HCT116 (cell line): ENCODE data around the gene EPB41L4A. TPM values are rescaled to one million over a fixed set of nuclear protein-coding genes. Genes with fewer than 3 reads are reported as not detected.

ENCODE experiments used
- ATAC-seq: fragments of 200-7000 bp; cut with Tn5 transposase; 2 replicates; pipeline ENCODE4 v1.9.1; 2020; ENCODE audit warnings: mild to moderate bottlenecking, moderate library complexity
- BruUV-seq: library from RNA; stranded (reverse); fragments of 400-500 nt; replicated peaks from 2 replicates; lab custom pipeline; 2021; lab: Mats Ljungman, UMichigan
- CTCF ChIA-PET: fragments of 300-600 bp; sonication (Branson Sonifier 250); formaldehyde crosslinking; loops from one replicate; lab custom pipeline; 2021; ENCODE audit warnings: antibody characterized with exemption; lab: Charles Lee
- POLR2A ChIA-PET: fragments of 300-600, 350-600 bp; sonication (Branson Sonifier 250); formaldehyde crosslinking; loops from one replicate; lab custom pipeline; 2021; ENCODE audit warnings: antibody characterized with exemption; lab: Charles Lee
- RAD21 ChIA-PET, 2 experiments: fragments of 300-600 bp; sonication (Branson Sonifier 250); formaldehyde crosslinking; loops; one replicate each; lab custom pipeline; 2023; ENCODE audit warnings: low total read pairs in 2 of 2; ENCODE audit not compliant: uncharacterized antibody in 2 of 2, unreplicated experiment in 2 of 2, low non-redundant PET in 1 of 2; lab: Charles Lee
- DNase-seq: peaks from one replicate; pipeline ENCODE4 v3.0.0-alpha.2; 2010; ENCODE audit warnings: low read depth, low spot score
- H2AFZ ChIP-seq: fragments of 200-600 bp; shearing (Covaris generic), sonication (generic); 2 replicates; pipeline ENCODE4 v1.6.1; 2017; ENCODE audit warnings: low read depth, mixed run types, mixed read lengths, antibody characterized with exemption, low read length; ENCODE audit not compliant: poor library complexity, severe bottlenecking
- H3K27ac ChIP-seq: 2 replicates; pipeline ENCODE4 v1.5.1; 2012; ENCODE audit warnings: low read depth, low read length
- H3K27me3 ChIP-seq: fragments of 200-600 bp; sonication (generic); 2 replicates; pipeline ENCODE4 v1.6.1; 2016; ENCODE audit warnings: mixed run types, low read length, mixed read lengths; ENCODE audit not compliant: insufficient read depth
- H3K36me3 ChIP-seq, 2 experiments: fragments of 200-500 bp in 1 of 2; fragments of 200-600 bp in 1 of 2; sonication (Bioruptor generic) in 1 of 2; sonication (generic) in 1 of 2; 2 replicates each; pipeline versions ENCODE4 v1.5.1 to v1.6.1; 2014 to 2016; ENCODE audit warnings: low read length in 2 of 2, inconsistent platforms in 1 of 2, mixed read lengths in 1 of 2, mixed run types in 1 of 2; ENCODE audit not compliant: insufficient read depth in 2 of 2, control insufficient read depth in 1 of 2
- H3K4me1 ChIP-seq, 2 experiments: fragments of 200-600 bp in 1 of 2; sonication (generic) in 1 of 2; 2 replicates each; pipeline versions ENCODE4 v1.5.1 to v1.6.1; 2012 to 2017; ENCODE audit warnings: low read length in 2 of 2, inconsistent platforms in 1 of 2, mild to moderate bottlenecking in 1 of 2, mixed read lengths in 1 of 2, mixed run types in 1 of 2, moderate library complexity in 1 of 2; ENCODE audit not compliant: insufficient read depth in 2 of 2, control insufficient read depth in 1 of 2
- H3K4me2 ChIP-seq: fragments of 200-600 bp; sonication (generic); 2 replicates; pipeline ENCODE4 v1.6.1; 2017; ENCODE audit warnings: mixed run types, low read length, mixed read lengths
- H3K4me3 ChIP-seq, 2 experiments: fragments of 200-600 bp in 1 of 2; sonication (generic) in 1 of 2; replicated peaks in 1 of 2; 2 replicates each; pipeline ENCODE4 v1.5.1; 2011 to 2016; ENCODE audit warnings: low read length in 2 of 2, control low read depth in 1 of 2, low read depth in 1 of 2, mild to moderate bottlenecking in 1 of 2, mixed read lengths in 1 of 2, mixed run types in 1 of 2
- H3K79me2 ChIP-seq: fragments of 200-600 bp; sonication (generic); 2 replicates; pipeline ENCODE4 v1.6.1; 2017; ENCODE audit warnings: mild to moderate bottlenecking, mixed run types, low read length, moderate library complexity, mixed read lengths; ENCODE audit not compliant: insufficient read depth
- H3K9ac ChIP-seq: fragments of 200-600 bp; sonication (generic); 2 replicates; pipeline ENCODE4 v1.6.1; 2016; ENCODE audit warnings: low read length, mixed read lengths
- H3K9me2 ChIP-seq: fragments of 200-600 bp; sonication (generic), shearing (Covaris generic); 2 replicates; pipeline ENCODE4 v1.6.1; 2017; ENCODE audit warnings: mixed run types, mild to moderate bottlenecking, moderate library complexity; ENCODE audit not compliant: insufficient read depth
- H3K9me3 ChIP-seq, 2 experiments: fragments of 200-500 bp in 1 of 2; fragments of 200-600 bp in 1 of 2; sonication (Bioruptor generic) in 1 of 2; sonication (generic) in 1 of 2; 2 replicates each; pipeline ENCODE4 v1.6.1; 2014 to 2017; ENCODE audit warnings: low read length in 2 of 2, mixed read lengths in 2 of 2, inconsistent platforms in 1 of 2, low read depth in 1 of 2, mild to moderate bottlenecking in 1 of 2, mixed run types in 1 of 2, moderate library complexity in 1 of 2; ENCODE audit not compliant: control insufficient read depth in 1 of 2, insufficient read depth in 1 of 2
- H4K20me1 ChIP-seq: fragments of 200-600 bp; sonication (generic), shearing (Covaris generic); 2 replicates; pipeline ENCODE4 v1.6.1; 2017; ENCODE audit warnings: mixed run types, mild to moderate bottlenecking, moderate library complexity; ENCODE audit not compliant: insufficient read depth
- ATF3 ChIP-seq: IDR thresholded peaks from 2 replicates; pipeline ENCODE4 v1.6.1; 2012
- CBX3 ChIP-seq: IDR thresholded peaks from 2 replicates; pipeline ENCODE4 v1.6.1; 2012; ENCODE audit warnings: low read depth
- CEBPB ChIP-seq: IDR thresholded peaks from 2 replicates; pipeline ENCODE4 v1.6.1; 2012; ENCODE audit warnings: low read depth
- EGR1 ChIP-seq: IDR thresholded peaks from 2 replicates; pipeline ENCODE4 v1.6.1; 2012; ENCODE audit warnings: low read depth
- ELF1 ChIP-seq: IDR thresholded peaks from 2 replicates; pipeline ENCODE4 v1.6.1; 2012; ENCODE audit warnings: low read depth, borderline replicate concordance
- EZH2 ChIP-seq: fragments of 200-600 bp; sonication (generic); IDR thresholded peaks from 2 replicates; pipeline ENCODE4 v1.6.1; 2017; ENCODE audit warnings: antibody characterized with exemption, mixed run types
- EZH2phosphoT487 ChIP-seq: fragments of 200-600 bp; IDR thresholded peaks from 2 replicates; pipeline ENCODE4 v1.6.1; 2018; ENCODE audit warnings: antibody characterized with exemption, borderline replicate concordance
- FOSL1 ChIP-seq: IDR thresholded peaks from 2 replicates; pipeline ENCODE4 v1.6.1; 2012; ENCODE audit warnings: low read depth
- JUND ChIP-seq: IDR thresholded peaks from 2 replicates; pipeline ENCODE4 v1.6.1; 2012
- POLR2A ChIP-seq: IDR thresholded peaks from 2 replicates; pipeline ENCODE4 v1.7.0; 2011; ENCODE audit warnings: borderline replicate concordance; ENCODE audit not compliant: insufficient read depth, insufficient read length; ENCODE audit errors: extremely low read depth
- POLR2AphosphoS5 ChIP-seq: IDR thresholded peaks from 2 replicates; pipeline ENCODE4 v1.6.1; 2011; ENCODE audit warnings: mild to moderate bottlenecking, low read depth, low read length, moderate library complexity
- REST ChIP-seq: IDR thresholded peaks from 2 replicates; pipeline ENCODE4 v1.6.1; 2012; ENCODE audit warnings: low read depth
- SIN3A ChIP-seq: IDR thresholded peaks from 2 replicates; pipeline ENCODE4 v1.6.1; 2012; ENCODE audit warnings: low read depth
- SP1 ChIP-seq: IDR thresholded peaks from 2 replicates; pipeline ENCODE4 v1.6.1; 2012; ENCODE audit warnings: low read depth
- SRF ChIP-seq: IDR thresholded peaks from 2 replicates; pipeline ENCODE4 v1.6.1; 2012; ENCODE audit warnings: low read depth
- TCF7L2 ChIP-seq: IDR thresholded peaks from 2 replicates; pipeline ENCODE4 v1.7.0; 2011; ENCODE audit warnings: borderline replicate concordance, inconsistent platforms; ENCODE audit not compliant: insufficient read depth, insufficient read length; ENCODE audit errors: extremely low read depth
- ZBTB33 ChIP-seq: IDR thresholded peaks from 2 replicates; pipeline ENCODE4 v1.6.1; 2011; ENCODE audit warnings: mild to moderate bottlenecking, low read length, moderate library complexity; ENCODE audit not compliant: insufficient replicate concordance; ENCODE audit errors: extremely low read depth
- ZFX ChIP-seq: fragments of 450-650 bp; IDR thresholded peaks from 2 replicates; pipeline ENCODE4 v1.6.1; 2017
- ZNF274 ChIP-seq: fragments of 200-500 bp; sonication (Bioruptor generic); IDR thresholded peaks from 2 replicates; pipeline ENCODE4 v1.6.1; 2014; ENCODE audit warnings: mild to moderate bottlenecking, low read depth, low read length, inconsistent platforms
- intact Hi-C: fragments of 100-400 bp; cut with micrococcal nuclease; formaldehyde crosslinking; loops from 2 replicates; pipeline ENCODE4 v1.10.0; 2022
- total RNA-seq: library from RNA; stranded (reverse); gene quantifications from one replicate; pipeline ENCODE4 v1.2.1, GENCODE V29; 2021; ENCODE audit not compliant: unreplicated experiment

Gene EPB41L4A
- total RNA-seq, 1 experiment from 2014 or later = 2.8 TPM

- no peak overlapping the region for H3K4me3 ChIP-seq
- no peaks in the 10 kb centered on the region for H3K9me2 ChIP-seq
- BruUV-seq = no TSS peak
- H3K27ac ChIP-seq = no peak overlapping the region
- ChIA-PET CTCF (no interaction called here), RAD21 (no interaction called here), POLR2A (no interaction called here)
- H3K79me2 ChIP-seq = no peaks in the 10 kb centered on the region
- no peak overlapping the region for H2AFZ ChIP-seq
- H3K9me3 ChIP-seq = no peaks in the 10 kb centered on the region
- ATAC-seq (no peak), DNase-seq (no peak)
- intact Hi-C loops = no loop called here
- H3K4me2 ChIP-seq = no peak overlapping the region
- H3K36me3 ChIP-seq = no peaks in the 10 kb centered on the region
- no peaks in the 10 kb centered on the region for H3K4me1 ChIP-seq
- peaks cover 5% of the 10 kb centered on the region; the same call in 1 of the 2 replicates for H3K27me3 ChIP-seq
- TF ChIP-seq EGR1 (no peak), ZFX (no peak), FOSL1 (no peak), ZNF274 (no peak), ELF1 (no peak), TCF7L2 (no peak), POLR2A (no peak), CBX3 (no peak), EZH2phosphoT487 (no peak), POLR2AphosphoS5 (no peak), ZBTB33 (no peak), CEBPB (no peak), EZH2 (no peak), SIN3A (no peak), ATF3 (no peak), REST (no peak), JUND (no peak), SRF (no peak), SP1 (no peak)
- H3K9ac ChIP-seq = no peak overlapping the region
- H4K20me1 ChIP-seq = no peaks in the 10 kb centered on the region
These were observed 280.6 kb downstream of the EPB41L4A start for GRCh38 chr5:112138526-112138925.
